DMS153 (cell line): ENCODE data around the gene MTRR.

ENCODE experiments used
- DNase-seq: peaks from one replicate; lab custom pipeline; 2025; lab: John Stamatoyannopoulos, UW

MTRR gene

GRCh38 chr5:7857361-7857760 lies 11.6 kb upstream of the MTRR start:
- no peak for DNase-seq

- no peak for DNase-seq
Measured at GRCh38 chr5:7857926-7858632, 10.9 kb upstream of the MTRR start.

- no peak for DNase-seq
Measured at GRCh38 chr5:7866196-7866595, 2.8 kb upstream of the MTRR start.

GRCh38 chr5:7867260-7867659 lies 1.7 kb upstream of the MTRR start:
- no peak for DNase-seq

- DNase-seq, result no peak
Measured at GRCh38 chr5:7868427-7868772, 548 bp upstream of the MTRR start.

- DNase-seq, result no peak
Measured at GRCh38 chr5:7869474-7870136, 657 bp downstream of the MTRR start.

- DNase-seq, result no peak
Measured at GRCh38 chr5:7871653-7872052, 2.7 kb downstream of the MTRR start.

GRCh38 chr5:7872517-7873130 lies 3.7 kb downstream of the MTRR start:
- no peak for DNase-seq

GRCh38 chr5:7873216-7873615 lies 4.3 kb downstream of the MTRR start:
- no peak for DNase-seq

GRCh38 chr5:7874639-7875038 lies 5.7 kb downstream of the MTRR start:
- no peak for DNase-seq

GRCh38 chr5:7875151-7875550 lies 6.2 kb downstream of the MTRR start:
- no peak for DNase-seq

- no peak for DNase-seq
Measured at GRCh38 chr5:7876867-7877266, 7.9 kb downstream of the MTRR start.

- no peak for DNase-seq
Measured at GRCh38 chr5:7877851-7878250, 8.9 kb downstream of the MTRR start.

- DNase-seq, result no peak
Measured at GRCh38 chr5:7878381-7878873, 9.5 kb downstream of the MTRR start.

GRCh38 chr5:7881091-7881490 lies 12.1 kb downstream of the MTRR start:
- DNase-seq, result no peak

- no peak for DNase-seq
Measured at GRCh38 chr5:7881816-7882215, 12.9 kb downstream of the MTRR start.

GRCh38 chr5:7882926-7883325 lies 14.0 kb downstream of the MTRR start:
- no peak for DNase-seq

GRCh38 chr5:7884491-7885267 lies 15.7 kb downstream of the MTRR start:
- DNase-seq, result no peak

- DNase-seq, result peak; percentile 78
Measured at GRCh38 chr5:7886849-7887475, 18.0 kb downstream of the MTRR start.

- DNase-seq, result no peak
Measured at GRCh38 chr5:7888901-7889300, 20.0 kb downstream of the MTRR start.

GRCh38 chr5:7894439-7894838 lies 25.5 kb downstream of the MTRR start:
- DNase-seq, result no peak

GRCh38 chr5:7894860-7895259 lies 25.9 kb downstream of the MTRR start:
- no peak for DNase-seq
